H1 (cell line): ENCODE measurements around the gene PES1. TPM values are rescaled to one million over a fixed set of nuclear protein-coding genes. Genes with fewer than 3 reads are reported as not detected.

ENCODE experiments used
- CTCF ChIA-PET: fragments of 300-600 bp; sonication (Branson Sonifier 250); formaldehyde crosslinking; loops from one replicate; lab custom pipeline; 2021; ENCODE audit not compliant: partially characterized antibody; lab: Charles Lee
- POLR2A ChIA-PET: fragments of 300-600 bp; sonication (Branson Sonifier 250); formaldehyde crosslinking; loops from one replicate; lab custom pipeline; 2021; ENCODE audit warnings: inconsistent platforms; ENCODE audit not compliant: partially characterized antibody; lab: Charles Lee
- DNase-seq, 2 experiments: peaks; one replicate each; pipeline versions ENCODE4 v3.0.0 to v3.0.0-alpha.2; 2010 to 2022; ENCODE audit warnings: low spot score in 2 of 2, low read depth in 1 of 2, mixed read lengths in 1 of 2
- FAIRE-seq: peaks from 2 replicates; lab custom pipeline; 2011; peaks lifted over from hg19 to GRCh38; lab: Jason Lieb, UNC
- H2AFZ ChIP-seq: 2 replicates; pipeline ENCODE4 v1.8.1; 2012; ENCODE audit warnings: low read length, inconsistent platforms
- H2AK5ac ChIP-seq: 2 replicates; pipeline ENCODE4 v1.6.1; 2013; ENCODE audit warnings: low read depth, low read length
- H2BK120ac ChIP-seq: replicated peaks from 2 replicates; pipeline ENCODE3; 2013; ENCODE audit warnings: low read depth, low read length, inconsistent platforms
- H2BK12ac ChIP-seq: 2 replicates; pipeline ENCODE4 v1.6.1; 2013; ENCODE audit warnings: low read depth, low read length
- H2BK15ac ChIP-seq: 2 replicates; pipeline ENCODE4 v1.6.1; 2013; ENCODE audit warnings: low read length
- H2BK20ac ChIP-seq: 2 replicates; pipeline ENCODE4 v1.6.1; 2013; ENCODE audit warnings: low read length
- H2BK5ac ChIP-seq: 2 replicates; pipeline ENCODE4 v1.6.1; 2013; ENCODE audit warnings: low read depth, low read length
- H3K14ac ChIP-seq: 2 replicates; pipeline ENCODE4 v1.6.1; 2013; ENCODE audit warnings: inconsistent platforms; ENCODE audit not compliant: insufficient read length
- H3K18ac ChIP-seq: 2 replicates; pipeline ENCODE4 v1.6.1; 2013; ENCODE audit warnings: low read length; ENCODE audit errors: extremely low read depth
- H3K23ac ChIP-seq: 2 replicates; pipeline ENCODE4 v1.6.1; 2013; ENCODE audit warnings: inconsistent platforms; ENCODE audit not compliant: insufficient read length
- H3K23me2 ChIP-seq: 2 replicates; pipeline ENCODE4 v1.6.1; 2013; ENCODE audit warnings: low read depth, low read length
- H3K27ac ChIP-seq: 2 replicates; pipeline ENCODE4 v1.6.1; 2011; ENCODE audit warnings: low read depth, low read length, inconsistent platforms
- H3K27me3 ChIP-seq, 4 experiments: replicated peaks in 1 of 4; 1 replicate in 1 of 4; 2 replicates in 3 of 4; pipeline versions ENCODE4 v1.6.1 to v1.8.1; 2011 to 2013; ENCODE audit warnings: low read length in 3 of 4, mild to moderate bottlenecking in 3 of 4, inconsistent platforms in 2 of 4, mixed read lengths in 2 of 4, moderate library complexity in 1 of 4; ENCODE audit not compliant: control insufficient read depth in 3 of 4, insufficient read depth in 3 of 4; ENCODE audit errors: extremely low read depth in 1 of 4
- H3K36me3 ChIP-seq, 4 experiments: 2 replicates each; pipeline versions ENCODE4 v1.6.1 to v1.8.1; 2011 to 2013; ENCODE audit warnings: mild to moderate bottlenecking in 4 of 4, low read length in 3 of 4, moderate library complexity in 2 of 4, control low read depth in 1 of 4, inconsistent platforms in 1 of 4; ENCODE audit not compliant: insufficient read depth in 4 of 4, control insufficient read depth in 2 of 4
- H3K4ac ChIP-seq: replicated peaks from 2 replicates; pipeline ENCODE3; 2013; ENCODE audit warnings: low read length, low read depth, mixed read lengths, inconsistent platforms; ENCODE audit not compliant: insufficient read length
- H3K4me1 ChIP-seq, 4 experiments: replicated peaks in 1 of 4; 1 replicate in 1 of 4; 2 replicates in 3 of 4; pipeline versions ENCODE4 v1.6.1 to v1.8.1; 2011 to 2013; ENCODE audit warnings: low read length in 3 of 4, inconsistent platforms in 2 of 4, mixed read lengths in 1 of 4; ENCODE audit not compliant: insufficient read depth in 4 of 4, control insufficient read depth in 3 of 4
- H3K4me2 ChIP-seq, 2 experiments: 2 replicates each; pipeline versions ENCODE4 v1.6.1 to v1.8.1; 2011 to 2013; ENCODE audit warnings: low read depth in 2 of 2, low read length in 2 of 2, control low read depth in 1 of 2, inconsistent platforms in 1 of 2, mild to moderate bottlenecking in 1 of 2; ENCODE audit not compliant: insufficient read depth in 1 of 2
- H3K4me3 ChIP-seq, 4 experiments: fragments of 200-600, 300-600 bp in 1 of 4; sonication (generic), shearing (Covaris generic), sonication (Bioruptor Twin) in 1 of 4; 2 replicates each; pipeline versions ENCODE4 v1.5.1 to v1.8.1; 2011 to 2016; ENCODE audit warnings: low read length in 4 of 4, low read depth in 3 of 4, control low read depth in 2 of 4, inconsistent platforms in 2 of 4, mild to moderate bottlenecking in 2 of 4, mixed read lengths in 1 of 4, moderate library complexity in 1 of 4; ENCODE audit not compliant: insufficient read depth in 2 of 4; ENCODE audit errors: extremely low read depth in 1 of 4
- H3K56ac ChIP-seq: replicated peaks from 2 replicates; pipeline ENCODE3; 2013; ENCODE audit warnings: low read depth, mild to moderate bottlenecking, mixed read lengths, low read length, inconsistent platforms; ENCODE audit not compliant: insufficient read length
- H3K79me1 ChIP-seq: 2 replicates; pipeline ENCODE4 v1.6.1; 2013; ENCODE audit warnings: low read depth, low read length, control low read depth
- H3K79me2 ChIP-seq, 2 experiments: 2 replicates each; pipeline versions ENCODE4 v1.6.1 to v1.8.1; 2012 to 2013; ENCODE audit warnings: low read length in 2 of 2, mild to moderate bottlenecking in 2 of 2, inconsistent platforms in 1 of 2; ENCODE audit not compliant: insufficient read depth in 2 of 2, control insufficient read depth in 1 of 2
- H3K9ac ChIP-seq, 4 experiments: replicated peaks in 1 of 4; 1 replicate in 1 of 4; 2 replicates in 3 of 4; pipeline versions ENCODE4 v1.6.1 to v1.8.1; 2011 to 2013; ENCODE audit warnings: low read depth in 3 of 4, low read length in 3 of 4, control low read depth in 2 of 4, mild to moderate bottlenecking in 2 of 4, moderate library complexity in 2 of 4, inconsistent platforms in 1 of 4; ENCODE audit errors: extremely low read depth in 1 of 4
- H3K9me3 ChIP-seq, 2 experiments: 2 replicates each; pipeline versions ENCODE4 v1.6.1 to v1.8.1; 2012 to 2013; ENCODE audit warnings: mild to moderate bottlenecking in 2 of 2, moderate library complexity in 2 of 2, control low read depth in 1 of 2, inconsistent platforms in 1 of 2, low read depth in 1 of 2, low read length in 1 of 2, mixed read lengths in 1 of 2; ENCODE audit not compliant: insufficient read depth in 2 of 2
- H4K20me1 ChIP-seq, 2 experiments: replicated peaks in 1 of 2; 2 replicates each; pipeline versions ENCODE3 to v1.8.1; 2011 to 2013; ENCODE audit warnings: inconsistent platforms in 2 of 2, low read length in 2 of 2, mild to moderate bottlenecking in 1 of 2; ENCODE audit not compliant: insufficient read depth in 2 of 2, control insufficient read depth in 1 of 2
- H4K5ac ChIP-seq: 2 replicates; pipeline ENCODE4 v1.6.1; 2013; ENCODE audit warnings: low read length, low read depth, mixed read lengths, inconsistent platforms; ENCODE audit not compliant: insufficient read length
- H4K8ac ChIP-seq: 2 replicates; pipeline ENCODE4 v1.8.0; 2013; ENCODE audit warnings: mild to moderate bottlenecking, moderate library complexity, low read length, inconsistent platforms; ENCODE audit not compliant: insufficient read depth; ENCODE audit errors: extremely low read depth
- H4K91ac ChIP-seq: replicated peaks from 2 replicates; pipeline ENCODE3; 2013; ENCODE audit warnings: low read length, mixed read lengths, inconsistent platforms; ENCODE audit not compliant: insufficient read length
- SUZ12 ChIP-seq: fragments of 200-600 bp; sonication (generic); IDR thresholded peaks from 2 replicates; pipeline ENCODE4 v1.6.1; 2012; ENCODE audit warnings: mild to moderate bottlenecking, inconsistent platforms, low read length, moderate library complexity, mixed read lengths
- whole genome bisulfite sequencing, 2 experiments: shearing (Covaris generic) in 1 of 2; methylation state at CpG; one replicate each; pipeline versions ENCODE4 v1.1.6 to v1.1.7; 2013 to 2015; ENCODE audit warnings: low lambda C conversion rate in 2 of 2, mixed read lengths in 2 of 2, inconsistent platforms in 1 of 2, low coverage in 1 of 2, missing lambda C conversion rate in 1 of 2; ENCODE audit not compliant: insufficient replicate concordance in 2 of 2, insufficient coverage in 1 of 2, insufficient read length in 1 of 2; ENCODE audit errors: extremely low coverage in 1 of 2, missing lambda C conversion rate in 1 of 2; 5-methylcytosine and 5-hydroxymethylcytosine counted together
- polyA plus RNA-seq, 7 experiments: library from polyadenylated mRNA; depleted of rRNA in 3 of 7; stranded (reverse) in 5 of 7; unstranded in 2 of 7; fragments of >200 nt in 5 of 7; fragments of 200-250 nt in 2 of 7; gene quantifications; 1 replicate in 5 of 7; 2 replicates in 1 of 7; 4 replicates in 1 of 7; pipeline versions ENCODE4 v1.2.1 to v1.2.3, GENCODE V29; 2011 to 2013; ENCODE audit warnings: missing spikeins in 2 of 7, mixed read lengths in 2 of 7
- total RNA-seq: library from RNA; stranded (reverse); fragmentation: NEBNext Ultra II Directional; extraction: Animal tissue kit (Norgen Biotek cat#: 25700); gene quantifications from 2 replicates; pipeline ENCODE4 v1.2.1, GENCODE V29; 2021
- TF ChIP-seq, protein P1 (sequence below): IDR thresholded peaks from 2 replicates; pipeline ENCODE4 v1.6.1; 2012; ENCODE audit warnings: inconsistent platforms

Gene PES1
- total and polyA plus RNA-seq, 2 of the 8 experiments (the other 6 are each of a cell fraction or from before 2014, with no cell fraction given): 121 to 191 TPM

DNA sequence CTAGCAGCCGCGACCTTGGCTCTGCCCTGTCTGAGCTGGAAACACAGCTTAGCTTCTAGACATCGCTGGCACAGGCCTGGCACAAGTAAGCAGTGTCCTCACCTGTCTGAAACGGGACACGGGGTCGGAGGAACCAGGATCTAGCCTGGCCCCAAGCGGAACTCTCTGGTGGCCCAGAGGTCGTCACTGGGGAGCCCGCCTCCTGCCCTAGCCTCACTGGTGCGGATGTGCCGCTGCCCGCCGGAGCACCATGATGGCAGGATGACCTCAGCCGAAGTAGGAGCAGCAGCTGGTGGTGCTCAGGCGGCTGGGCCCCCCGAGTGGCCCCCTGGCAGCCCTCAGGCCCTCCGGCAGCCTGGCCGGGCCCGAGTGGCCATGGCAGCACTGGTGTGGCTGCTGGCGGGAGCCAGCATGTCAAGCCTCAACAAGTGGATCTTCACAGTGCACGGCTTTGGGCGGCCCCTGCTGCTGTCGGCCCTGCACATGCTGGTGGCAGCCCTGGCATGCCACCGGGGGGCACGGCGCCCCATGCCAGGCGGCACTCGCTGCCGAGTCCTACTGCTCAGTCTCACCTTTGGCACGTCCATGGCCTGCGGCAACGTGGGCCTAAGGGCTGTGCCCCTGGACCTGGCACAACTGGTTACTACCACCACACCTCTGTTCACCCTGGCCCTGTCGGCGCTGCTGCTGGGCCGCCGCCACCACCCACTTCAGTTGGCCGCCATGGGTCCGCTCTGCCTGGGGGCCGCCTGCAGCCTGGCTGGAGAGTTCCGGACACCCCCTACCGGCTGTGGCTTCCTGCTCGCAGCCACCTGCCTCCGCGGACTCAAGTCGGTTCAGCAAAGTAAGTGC is 44.7 kb upstream of the PES1 start:
- no peak overlapping the region for H2BK120ac ChIP-seq
- peak overlapping the region; percentile 57 for H3K4ac ChIP-seq
- H3K4me2 ChIP-seq: peak overlapping the region; percentile 76 to 98
- peaks cover 0 to 4% (median 0%) of the 10 kb centered on the region in 4 experiments; a peak in 2 of 7 replicates for H3K27me3 ChIP-seq
- H3K56ac ChIP-seq: no peak overlapping the region
- H4K5ac ChIP-seq: no peak overlapping the region
- peak overlapping the region; percentile 76; the same call in 1 of the 2 replicates for H4K8ac ChIP-seq
- H3K9ac ChIP-seq: peak overlapping the region in 1 of 4 experiments; percentile 50; a peak in 1 of 7 replicates
- peak overlapping the region; percentile 10; the same call in 1 of the 2 replicates for H2BK12ac ChIP-seq
- CTCF ChIA-PET: interaction anchor here (0.8 to 7.8 kb wide), 15 partner anchors 11 to 136 kb away, joined by 3 to 137 read pairs (median 14); partner anchors contain the start of genes DUSP18 and TCN2
- no peaks in the 10 kb centered on the region; a peak in 1 of 4 replicates for H3K79me2 ChIP-seq
- peaks cover 2% of the 10 kb centered on the region; the same call in 1 of the 2 replicates for H3K79me1 ChIP-seq
- peak overlapping the region; percentile 56 to 71 (median 63) for H3K4me3 ChIP-seq
- H3K18ac ChIP-seq: no peak overlapping the region; the same call in 1 of the 2 replicates
- H3K14ac ChIP-seq: no peak overlapping the region
- no peaks in the 10 kb centered on the region for H3K36me3 ChIP-seq
- peak overlapping the region; percentile 14; the same call in 1 of the 2 replicates for H2AFZ ChIP-seq
- no peak overlapping the region for H2AK5ac ChIP-seq
- FAIRE-seq: no peak
- no peak overlapping the region for H2BK5ac ChIP-seq
- POLR2A ChIA-PET: interaction anchor here (0.6 to 2.1 kb wide), 7 partner anchors 18 to 608 kb away, joined by 3 to 7 read pairs (median 3); no protein-coding TSS in a partner anchor
- WGBS, 2 experiments: 85% methylated on average over 41 of the region's 45 CpGs; no CpG with 5 or more reads in 1 of the 2 experiments
- no peak overlapping the region for H3K23ac ChIP-seq
- H4K91ac ChIP-seq: peak overlapping the region; percentile 90
- H4K20me1 ChIP-seq: no peaks in the 10 kb centered on the region
- peaks cover 11% of the 10 kb centered on the region; the same call in 1 of the 2 replicates for H3K23me2 ChIP-seq
- TF ChIP-seq, protein P1, sequence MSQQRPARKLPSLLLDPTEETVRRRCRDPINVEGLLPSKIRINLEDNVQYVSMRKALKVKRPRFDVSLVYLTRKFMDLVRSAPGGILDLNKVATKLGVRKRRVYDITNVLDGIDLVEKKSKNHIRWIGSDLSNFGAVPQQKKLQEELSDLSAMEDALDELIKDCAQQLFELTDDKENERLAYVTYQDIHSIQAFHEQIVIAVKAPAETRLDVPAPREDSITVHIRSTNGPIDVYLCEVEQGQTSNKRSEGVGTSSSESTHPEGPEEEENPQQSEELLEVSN: 0 out of 2 replicates have a peak, but pooled peaks have one; percentile 11
- TF ChIP-seq SUZ12: no peak
- no peak overlapping the region; the same call in 1 of the 2 replicates for H2BK15ac ChIP-seq
- no peak overlapping the region for H3K27ac ChIP-seq
- peaks cover 0 to 5% of the 10 kb centered on the region in 2 experiments; a peak in 1 of 4 replicates for H3K9me3 ChIP-seq
- H2BK20ac ChIP-seq: no peak overlapping the region
- peaks cover 0 to 22% (median 14%) of the 10 kb centered on the region in 4 experiments; a peak in 6 of 7 replicates for H3K4me1 ChIP-seq
- DNase-seq: peak in 1 of 2 experiments; percentile 55
